ENCODE results near the gene AK4.

- TF ChIP-seq CTCF (IDR thresholded peaks at IDR 0.05) = no peak
- no peak for TF ChIP-seq POLR2AphosphoS5 (IDR thresholded peaks at IDR 0.05)
- no peak for TF ChIP-seq EP300 (IDR thresholded peaks at IDR 0.05)
Observed at GRCh38 chr1:65267683-65268082, 119.7 kb downstream of the AK4 start.

Measured in gastroesophageal sphincter (tissue), 3 donors.